HG02642 (cell line): ENCODE measurements around the gene EEA1.

Source experiments
- ATAC-seq: cut with Tn5 transposase; IDR thresholded peaks from one replicate; pipeline ENCODE4 v1.9.1; 2021; ENCODE audit warnings: mild to moderate bottlenecking; ENCODE audit not compliant: unreplicated experiment, poor library complexity

The EEA1 gene

DNA sequence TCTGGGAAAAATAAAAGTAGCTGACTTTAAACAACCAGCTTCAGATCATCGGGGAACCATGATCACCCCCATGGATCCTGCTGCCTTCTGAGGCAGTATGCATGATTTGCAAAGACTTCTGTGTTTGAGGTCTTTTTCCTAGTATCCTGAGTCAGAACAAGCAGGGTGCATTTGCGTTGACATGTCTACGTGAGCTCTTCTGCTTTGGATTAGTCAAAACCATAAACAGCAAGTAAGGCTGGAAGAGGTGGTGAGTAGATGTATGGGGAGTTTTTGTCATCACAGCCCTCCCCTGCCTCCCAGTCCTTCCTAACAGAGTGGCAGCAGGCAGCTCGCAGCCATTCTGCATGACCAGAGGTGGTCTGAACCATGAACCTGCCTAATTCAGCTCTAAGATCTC lies 202.2 kb downstream of the EEA1 start:
- no peak for ATAC-seq

- ATAC-seq, result no peak
These were observed 206.2 kb downstream of the EEA1 start for GRCh38 chr12:92722897-92723296.

DNA sequence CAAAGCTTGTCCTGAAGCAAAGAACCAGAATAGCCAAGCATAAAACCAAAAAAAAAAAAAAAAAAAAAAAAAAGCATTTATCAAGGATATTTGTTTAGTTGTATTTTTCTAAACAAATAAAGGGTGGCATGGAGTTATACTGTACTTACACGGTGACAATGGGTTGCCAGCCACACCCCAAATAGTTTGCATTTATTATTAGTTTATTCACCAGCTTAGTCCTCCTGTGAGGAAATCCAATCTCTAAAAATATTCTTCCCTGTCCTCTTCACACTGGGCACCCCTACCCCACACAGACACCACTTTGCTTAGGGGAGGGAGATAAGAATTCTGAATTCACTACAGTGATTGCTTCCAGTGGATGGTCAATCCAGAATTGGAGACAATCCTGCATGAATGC lies 207.4 kb downstream of the EEA1 start:
- no peak for ATAC-seq

- no peak for ATAC-seq
These were observed 208.0 kb downstream of the EEA1 start for GRCh38 chr12:92721130-92721529.
